GM13977 (cell line): Measurements from ENCODE around the gene NOM1.

ENCODE experiments used
- DNase-seq: peaks from one replicate; pipeline ENCODE4 v3.0.0; 2012; ENCODE audit warnings: low spot score
- in situ Hi-C: fragments of 300-500 bp; cut with MboI; formaldehyde crosslinking; loops from one replicate; pipeline ENCODE4 v1.12.0; 2022; ENCODE audit warnings: low sequenced_read_pairs, low pct_unique_long_range_greater_than_20kb, mixed read lengths, inconsistent platforms; ENCODE audit not compliant: unreplicated experiment
- TF ChIP-seq, protein P1 (sequence below): IDR thresholded peaks from 2 replicates; pipeline ENCODE4 v1.5.1; 2012; ENCODE audit warnings: mild to moderate bottlenecking, control low read depth; ENCODE audit not compliant: insufficient read depth; ENCODE audit errors: extremely low read depth, missing control alignments

The NOM1 gene

DNA sequence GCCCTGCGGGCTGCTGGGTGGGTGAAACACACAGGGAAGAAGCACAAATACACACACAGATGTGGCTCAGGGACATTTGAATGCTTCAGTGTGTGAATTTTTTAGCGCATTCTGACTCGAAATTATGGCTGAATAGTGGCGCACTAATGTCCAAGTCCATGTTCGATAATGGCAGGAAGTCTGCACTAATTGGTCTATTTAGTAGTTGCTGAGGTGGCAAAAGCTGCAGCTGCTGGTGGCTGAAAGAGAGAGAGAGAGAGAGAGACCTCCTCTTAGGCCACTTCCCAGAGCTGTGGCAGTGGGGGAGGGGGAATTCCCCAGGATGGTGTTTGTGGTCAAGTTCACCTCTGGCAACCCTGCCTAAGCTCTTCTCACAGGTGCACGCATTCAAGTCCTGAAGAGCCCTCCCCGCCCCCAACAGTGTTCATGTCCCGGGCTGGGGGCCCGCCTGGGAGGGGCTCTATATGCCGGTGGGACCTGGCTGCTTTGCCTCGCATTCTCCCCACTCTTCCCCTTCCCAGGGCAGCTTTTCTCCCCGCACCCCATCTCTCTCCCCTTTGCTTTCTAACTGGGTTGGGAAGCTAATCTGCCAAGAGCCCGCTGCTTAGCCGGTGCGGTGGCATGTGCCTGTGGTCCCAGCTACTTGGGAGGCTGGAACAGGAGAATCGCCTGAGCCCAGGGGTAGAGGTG is 67.0 kb downstream of the NOM1 start:
- in situ Hi-C loops, result loop anchor here (25.0 kb wide), 2 partner anchors 1229 to 1554 kb away; partner anchors contain the start of gene EN2
- TF ChIP-seq, protein P1, sequence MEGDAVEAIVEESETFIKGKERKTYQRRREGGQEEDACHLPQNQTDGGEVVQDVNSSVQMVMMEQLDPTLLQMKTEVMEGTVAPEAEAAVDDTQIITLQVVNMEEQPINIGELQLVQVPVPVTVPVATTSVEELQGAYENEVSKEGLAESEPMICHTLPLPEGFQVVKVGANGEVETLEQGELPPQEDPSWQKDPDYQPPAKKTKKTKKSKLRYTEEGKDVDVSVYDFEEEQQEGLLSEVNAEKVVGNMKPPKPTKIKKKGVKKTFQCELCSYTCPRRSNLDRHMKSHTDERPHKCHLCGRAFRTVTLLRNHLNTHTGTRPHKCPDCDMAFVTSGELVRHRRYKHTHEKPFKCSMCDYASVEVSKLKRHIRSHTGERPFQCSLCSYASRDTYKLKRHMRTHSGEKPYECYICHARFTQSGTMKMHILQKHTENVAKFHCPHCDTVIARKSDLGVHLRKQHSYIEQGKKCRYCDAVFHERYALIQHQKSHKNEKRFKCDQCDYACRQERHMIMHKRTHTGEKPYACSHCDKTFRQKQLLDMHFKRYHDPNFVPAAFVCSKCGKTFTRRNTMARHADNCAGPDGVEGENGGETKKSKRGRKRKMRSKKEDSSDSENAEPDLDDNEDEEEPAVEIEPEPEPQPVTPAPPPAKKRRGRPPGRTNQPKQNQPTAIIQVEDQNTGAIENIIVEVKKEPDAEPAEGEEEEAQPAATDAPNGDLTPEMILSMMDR, result no peak
- DNase-seq, result peak; percentile 80

DNA sequence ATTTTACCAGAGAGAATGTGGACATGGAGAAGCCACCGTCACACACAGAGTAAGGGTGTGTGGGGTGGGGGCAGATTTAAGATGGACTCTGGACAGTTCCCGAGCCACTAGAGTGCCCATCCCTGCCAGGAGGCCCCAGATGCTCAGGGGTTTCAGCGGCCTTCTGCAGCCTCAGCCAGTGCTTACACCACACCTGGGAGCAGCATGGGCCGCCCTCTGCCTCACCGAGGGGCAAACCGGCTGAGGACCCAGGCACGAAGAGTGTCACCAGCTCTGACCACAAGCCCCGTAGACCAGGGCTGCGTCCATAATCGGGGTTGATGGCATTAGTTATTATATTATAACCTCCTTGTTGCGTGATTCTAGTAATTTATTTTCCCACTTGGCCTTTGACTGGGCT is 67.6 kb downstream of the NOM1 start:
- TF ChIP-seq, protein P1, result no peak
- in situ Hi-C loops, result loop anchor here (25.0 kb wide), 2 partner anchors 1230 to 1555 kb away; partner anchors contain the start of gene EN2
- DNase-seq, result no peak

DNA sequence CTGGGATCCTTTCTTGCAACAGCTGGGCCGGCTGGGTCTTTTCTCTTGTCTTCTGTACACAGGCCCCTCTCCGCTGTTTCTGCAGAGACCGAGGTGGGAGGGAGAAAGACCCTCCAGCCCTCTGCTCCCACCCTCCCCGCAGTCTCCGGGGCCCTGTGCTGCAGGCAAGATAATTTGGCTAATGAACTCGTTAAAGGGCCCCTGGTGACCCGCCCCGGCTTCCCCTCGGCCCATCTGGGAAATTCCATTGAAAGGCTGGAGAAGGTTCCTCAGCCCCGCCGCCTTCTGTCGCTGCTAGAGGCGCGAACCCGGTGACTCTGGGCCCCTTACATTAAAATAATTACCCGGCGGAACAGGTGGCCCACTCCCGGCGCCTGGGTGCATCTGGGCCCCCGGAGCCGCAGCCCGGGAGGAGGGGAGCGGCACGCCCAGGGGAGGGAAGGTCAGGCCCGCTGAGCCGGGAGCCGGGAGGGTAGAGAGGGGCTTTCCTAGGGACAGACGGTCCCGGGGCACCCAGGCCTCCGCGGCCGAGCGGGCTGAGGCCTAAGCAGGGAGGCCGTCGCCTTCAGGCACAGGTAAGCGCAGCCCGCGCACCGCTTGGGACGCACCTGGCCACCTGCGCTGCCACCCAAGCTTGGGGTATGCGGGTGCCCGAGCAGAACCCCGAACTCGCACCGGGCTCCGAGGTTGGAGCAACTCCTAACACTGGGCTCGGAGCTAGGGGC is 68.3 kb downstream of the NOM1 start:
- peak; percentile 41 for DNase-seq
- in situ Hi-C loops, result loop anchor here (25.0 kb wide), 2 partner anchors 1230 to 1555 kb away; partner anchors contain the start of gene EN2
- TF ChIP-seq, protein P1, result no peak

DNA sequence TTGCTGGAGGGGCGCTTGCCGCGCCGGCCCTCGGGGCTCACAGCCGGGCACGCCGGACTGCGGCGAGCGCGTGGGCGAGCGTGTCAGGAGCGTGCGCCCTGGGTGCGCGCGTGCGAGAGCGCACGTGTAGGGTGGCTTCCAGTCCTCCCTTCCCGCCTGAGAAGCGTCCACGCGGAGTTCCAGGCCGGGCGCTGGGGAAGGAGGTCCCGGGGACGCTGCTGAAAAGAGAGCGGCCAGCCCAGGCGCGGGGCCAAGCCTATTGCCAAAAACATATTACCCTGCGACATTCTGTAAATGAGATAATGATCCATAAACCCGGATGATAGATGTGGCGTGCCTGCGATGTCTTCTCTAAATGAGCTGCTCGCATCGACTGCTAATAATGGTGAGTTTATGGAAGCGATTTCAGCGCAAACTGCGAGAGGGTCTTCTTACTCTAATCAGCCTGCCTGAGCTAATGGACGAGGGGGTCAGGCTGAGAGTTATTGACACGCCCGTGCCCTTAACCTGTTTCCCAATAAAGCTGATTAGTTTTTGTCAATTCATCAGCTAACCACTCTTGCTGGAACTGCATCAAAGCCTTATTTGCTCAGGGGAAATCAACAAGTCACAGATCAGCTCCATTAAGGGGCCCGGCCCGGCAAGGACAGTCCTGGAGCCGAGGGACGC is 69.0 kb downstream of the NOM1 start:
- in situ Hi-C loops, result loop anchor here (25.0 kb wide), 2 partner anchors 1231 to 1556 kb away; partner anchors contain the start of gene EN2
- DNase-seq, result peak; percentile 41
- TF ChIP-seq, protein P1, result no peak

DNA sequence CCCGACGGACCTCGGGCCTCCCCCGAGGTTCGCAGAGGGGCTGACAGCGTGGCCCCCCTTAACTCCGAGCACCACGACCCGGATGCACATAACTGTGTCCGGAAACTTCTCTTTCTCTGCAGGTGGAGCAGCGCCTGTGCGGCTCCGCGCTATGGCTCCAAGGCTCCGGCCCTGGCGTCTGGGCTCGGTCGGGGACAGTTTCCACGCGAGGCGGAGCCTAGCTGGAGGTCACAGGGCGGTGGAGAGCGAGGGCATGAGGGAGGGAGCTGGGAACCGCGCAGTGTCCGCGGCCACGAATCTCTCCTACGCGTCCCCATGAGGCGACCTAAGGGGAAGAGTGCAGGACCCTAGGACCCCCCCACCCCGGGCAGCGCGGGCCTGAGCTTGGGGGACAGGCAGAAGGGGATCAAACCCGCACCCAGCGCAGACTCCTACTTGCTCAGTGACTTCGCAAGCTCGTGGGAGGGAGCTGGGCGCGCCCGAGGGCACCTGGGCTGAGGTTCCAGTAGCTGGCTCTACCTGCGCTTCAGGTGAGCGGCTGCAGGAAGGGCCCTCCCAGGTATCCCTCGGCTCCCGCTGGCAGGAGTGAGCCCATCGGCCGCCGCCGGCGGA is 69.6 kb downstream of the NOM1 start:
- in situ Hi-C loops, result loop anchor here (25.0 kb wide), 2 partner anchors 1232 to 1557 kb away; partner anchors contain the start of gene EN2
- DNase-seq, result peak; percentile 52
- TF ChIP-seq, protein P1, result no peak

DNA sequence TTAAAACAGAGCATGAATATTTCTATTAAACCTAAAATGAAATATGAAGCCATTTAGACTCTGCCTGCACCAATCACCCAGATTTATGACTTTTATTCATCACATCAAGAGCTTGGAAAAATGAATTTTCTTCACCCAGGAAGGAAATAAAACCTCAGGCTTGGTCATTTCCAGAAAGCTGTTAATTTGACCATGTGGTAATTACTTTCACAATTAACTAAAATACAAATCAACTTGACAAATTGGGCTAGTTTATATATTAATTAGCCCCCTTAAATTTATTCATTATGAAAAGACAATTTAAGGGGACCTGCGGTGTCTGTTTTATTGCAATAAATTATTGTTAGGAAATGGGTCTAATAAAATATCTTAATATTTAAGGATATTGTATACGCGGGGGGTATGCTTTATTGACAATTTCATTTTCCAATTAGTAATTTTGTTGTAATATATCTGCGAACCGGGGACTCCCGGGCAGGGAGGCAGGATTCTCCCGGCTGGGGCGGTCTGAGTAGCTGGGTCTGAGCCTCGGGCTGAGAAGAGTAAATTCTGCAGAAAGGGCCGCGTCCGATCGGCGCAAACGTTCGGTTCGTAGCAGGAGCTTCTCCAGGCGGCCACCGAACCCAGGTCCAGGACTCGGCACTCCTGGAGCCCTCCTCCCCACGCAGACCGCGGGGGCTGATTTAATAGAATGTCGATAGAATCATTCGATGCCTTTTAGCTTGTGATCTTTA is 70.4 kb downstream of the NOM1 start:
- in situ Hi-C loops, result loop anchor here (25.0 kb wide), 2 partner anchors 1233 to 1558 kb away; partner anchors contain the start of gene EN2
- no peak for DNase-seq
- TF ChIP-seq, protein P1, result no peak
